BE2C (cell line): Measurements from ENCODE around the gene ZFYVE26.

ENCODE experiments used
- DNase-seq: peaks from one replicate; pipeline ENCODE4 v3.0.0-alpha.2; 2020
- H3K27me3 ChIP-seq: fragments of 250-450 bp; sonication (Bioruptor Pico); 2 replicates; pipeline ENCODE4 v1.5.1; 2020; ENCODE audit warnings: mild to moderate bottlenecking
- H3K36me3 ChIP-seq: fragments of 250-450 bp; sonication (Bioruptor Pico); 2 replicates; pipeline ENCODE4 v1.5.1; 2020; ENCODE audit warnings: mild to moderate bottlenecking
- H3K4me1 ChIP-seq: fragments of 250-450 bp; sonication (Bioruptor Pico); 2 replicates; pipeline ENCODE4 v1.5.1; 2020
- H3K4me3 ChIP-seq: 2 replicates; pipeline ENCODE4 v1.5.1; 2011; ENCODE audit warnings: low read depth, low read length
- H3K9me3 ChIP-seq: fragments of 250-450 bp; sonication (Bioruptor Pico); 2 replicates; pipeline ENCODE4 v1.5.1; 2020
- TF ChIP-seq, protein P1 (sequence below): IDR thresholded peaks from 2 replicates; pipeline ENCODE4 v1.5.1; 2012; ENCODE audit warnings: mild to moderate bottlenecking, low read depth, low read length

Gene ZFYVE26

DNA sequence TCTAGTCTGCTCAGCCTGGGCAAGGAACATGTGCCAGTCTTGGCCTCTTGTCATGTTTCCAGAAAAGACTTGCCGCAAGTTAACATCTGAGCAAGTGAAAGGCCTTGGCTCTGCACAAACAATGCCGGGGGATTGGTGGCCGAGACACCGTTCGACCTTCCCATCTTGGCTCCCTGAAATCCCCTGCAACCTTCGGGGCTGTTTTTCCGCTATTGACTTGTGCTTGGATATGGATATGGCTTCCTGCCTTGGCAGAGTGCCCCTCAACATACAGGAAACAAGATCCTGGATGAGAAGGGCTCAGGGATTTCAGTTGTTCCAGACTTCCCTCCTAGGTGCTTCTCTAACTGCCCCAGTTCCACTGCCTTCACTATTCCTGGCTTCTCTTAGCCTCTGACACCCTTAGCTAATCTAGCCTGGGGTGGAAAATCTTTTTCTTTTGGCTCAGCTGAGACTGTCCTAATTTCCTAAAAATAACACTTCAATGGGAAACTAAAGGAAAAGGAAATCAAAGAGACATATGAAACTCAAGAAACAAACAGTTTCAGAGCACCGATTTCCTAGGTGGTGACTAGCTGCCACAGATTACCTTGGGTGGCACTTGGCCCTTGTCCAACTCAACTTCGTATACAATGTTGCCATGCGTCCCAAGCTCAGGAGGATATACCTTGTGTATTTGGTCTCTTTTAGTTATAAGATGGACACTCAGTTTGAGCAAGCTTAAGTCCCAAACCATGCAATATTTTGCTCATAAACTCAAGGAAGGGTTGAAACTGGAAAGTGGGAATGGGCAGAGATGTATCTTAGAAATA, 80.8 kb downstream of the ZFYVE26 start:
- DNase-seq: no peak
- Histone ChIP-seq H3K4me1 (no peaks in the 10 kb centered on the region), H3K27me3 (no peaks in the 10 kb centered on the region), H3K9me3 (no peaks in the 10 kb centered on the region), H3K36me3 (no peaks in the 10 kb centered on the region), H3K4me3 (no peak overlapping the region)
- TF ChIP-seq, protein P1, sequence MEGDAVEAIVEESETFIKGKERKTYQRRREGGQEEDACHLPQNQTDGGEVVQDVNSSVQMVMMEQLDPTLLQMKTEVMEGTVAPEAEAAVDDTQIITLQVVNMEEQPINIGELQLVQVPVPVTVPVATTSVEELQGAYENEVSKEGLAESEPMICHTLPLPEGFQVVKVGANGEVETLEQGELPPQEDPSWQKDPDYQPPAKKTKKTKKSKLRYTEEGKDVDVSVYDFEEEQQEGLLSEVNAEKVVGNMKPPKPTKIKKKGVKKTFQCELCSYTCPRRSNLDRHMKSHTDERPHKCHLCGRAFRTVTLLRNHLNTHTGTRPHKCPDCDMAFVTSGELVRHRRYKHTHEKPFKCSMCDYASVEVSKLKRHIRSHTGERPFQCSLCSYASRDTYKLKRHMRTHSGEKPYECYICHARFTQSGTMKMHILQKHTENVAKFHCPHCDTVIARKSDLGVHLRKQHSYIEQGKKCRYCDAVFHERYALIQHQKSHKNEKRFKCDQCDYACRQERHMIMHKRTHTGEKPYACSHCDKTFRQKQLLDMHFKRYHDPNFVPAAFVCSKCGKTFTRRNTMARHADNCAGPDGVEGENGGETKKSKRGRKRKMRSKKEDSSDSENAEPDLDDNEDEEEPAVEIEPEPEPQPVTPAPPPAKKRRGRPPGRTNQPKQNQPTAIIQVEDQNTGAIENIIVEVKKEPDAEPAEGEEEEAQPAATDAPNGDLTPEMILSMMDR: no peak

DNA sequence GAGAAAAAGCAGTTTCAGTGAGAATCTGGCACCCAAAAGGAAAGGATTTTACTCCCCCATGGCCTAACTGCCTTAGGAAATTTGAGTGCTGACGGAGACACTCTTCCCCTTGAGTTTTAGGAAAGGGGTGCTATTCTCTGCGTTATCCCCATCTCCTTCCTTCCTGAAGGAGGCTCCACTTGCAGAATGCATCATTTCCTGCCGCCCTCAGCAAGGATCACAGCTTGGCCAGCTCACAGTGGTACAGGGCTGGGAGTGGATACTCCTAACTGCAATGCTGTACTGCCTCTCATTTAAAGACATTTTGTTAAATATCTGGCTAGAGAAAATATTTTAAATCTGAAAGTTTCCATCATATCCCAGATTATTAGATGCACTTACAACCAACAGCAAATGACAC, 81.7 kb downstream of the ZFYVE26 start:
- Histone ChIP-seq H3K9me3 (no peaks in the 10 kb centered on the region), H3K27me3 (no peaks in the 10 kb centered on the region), H3K36me3 (no peaks in the 10 kb centered on the region), H3K4me1 (no peaks in the 10 kb centered on the region), H3K4me3 (no peak overlapping the region)
- TF ChIP-seq, protein P1: no peak
- no peak for DNase-seq

DNA sequence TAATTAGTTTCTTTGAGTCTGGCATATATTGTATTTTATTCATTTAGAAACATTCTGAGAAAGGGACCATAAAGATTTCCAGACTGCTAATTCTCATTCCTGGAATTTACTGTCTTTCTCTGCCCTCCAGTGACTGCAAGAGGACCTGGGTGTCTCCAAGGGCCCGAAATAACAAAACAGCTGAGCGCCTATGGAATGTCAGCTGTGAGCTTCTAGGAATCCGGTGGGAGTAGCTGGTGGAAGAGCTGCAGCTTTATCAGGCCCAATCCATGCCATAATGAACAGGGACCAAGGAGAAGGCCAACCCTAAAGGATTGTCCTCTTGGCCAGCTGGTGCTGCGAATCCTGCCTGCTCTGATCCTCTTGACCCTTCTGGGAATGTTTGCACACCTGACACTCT, 82.8 kb downstream of the ZFYVE26 start:
- Histone ChIP-seq H3K4me3 (no peak overlapping the region), H3K27me3 (no peaks in the 10 kb centered on the region), H3K9me3 (no peaks in the 10 kb centered on the region), H3K4me1 (no peaks in the 10 kb centered on the region), H3K36me3 (no peaks in the 10 kb centered on the region)
- TF ChIP-seq, protein P1: no peak
- no peak for DNase-seq

DNA sequence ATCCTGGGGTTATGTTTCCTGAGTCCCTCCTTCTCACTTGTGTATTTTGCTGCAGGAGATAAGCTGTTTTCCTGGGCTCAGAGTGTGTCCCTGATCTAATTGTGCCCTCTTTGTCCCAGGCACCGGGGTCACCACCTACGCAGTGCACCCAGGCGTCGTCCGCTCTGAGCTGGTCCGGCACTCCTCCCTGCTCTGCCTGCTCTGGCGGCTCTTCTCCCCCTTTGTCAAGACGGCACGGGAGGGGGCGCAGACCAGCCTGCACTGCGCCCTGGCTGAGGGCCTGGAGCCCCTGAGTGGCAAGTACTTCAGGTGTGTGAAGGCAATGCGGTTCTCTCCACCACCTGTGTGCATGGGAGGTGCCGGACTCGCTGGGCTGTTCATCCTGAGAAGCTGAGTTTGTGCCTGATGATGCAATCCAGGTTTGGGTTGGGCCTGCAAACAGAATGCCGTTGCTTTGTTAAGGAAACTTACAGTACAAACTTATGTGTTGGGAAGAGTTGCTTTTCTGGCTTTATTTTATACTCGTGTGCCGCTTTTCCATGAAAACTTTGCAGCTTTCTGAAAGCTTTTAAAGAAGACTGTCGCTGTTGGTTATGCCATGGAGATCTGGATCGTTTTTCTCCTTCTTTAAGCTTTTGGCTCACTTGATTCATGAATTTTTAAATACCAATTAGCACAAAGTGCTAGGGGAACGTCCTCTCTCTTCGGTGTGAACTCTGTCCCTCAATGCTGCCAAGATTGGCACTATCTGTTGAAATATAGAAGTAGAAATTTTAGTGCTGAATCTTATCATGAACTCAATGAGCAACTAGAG, 87.1 kb downstream of the ZFYVE26 start:
- TF ChIP-seq, protein P1: no peak
- no peak overlapping the region for H3K4me3 ChIP-seq

DNA sequence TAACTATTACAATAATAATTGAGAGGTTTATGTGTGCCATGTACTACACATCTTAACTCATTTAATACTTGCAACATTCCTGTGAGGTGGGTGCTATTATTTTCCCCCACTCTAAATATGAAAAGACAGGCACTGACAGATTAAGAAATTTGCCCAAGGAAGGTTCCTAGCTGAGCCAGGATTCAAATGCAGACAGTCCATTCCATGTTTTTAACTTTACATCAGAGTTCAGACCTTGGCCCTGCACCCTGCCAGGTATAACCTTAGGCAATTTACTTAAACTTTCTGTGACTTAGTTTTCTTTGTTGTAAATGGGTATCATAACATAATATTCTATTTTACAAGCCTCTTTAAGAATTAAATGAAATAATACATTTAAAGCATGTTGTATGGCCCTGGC, 88.1 kb downstream of the ZFYVE26 start:
- Histone ChIP-seq H3K36me3 (no peaks in the 10 kb centered on the region), H3K9me3 (no peaks in the 10 kb centered on the region), H3K4me1 (no peaks in the 10 kb centered on the region), H3K27me3 (no peaks in the 10 kb centered on the region), H3K4me3 (no peak overlapping the region)
- no peak for DNase-seq
- TF ChIP-seq, protein P1: no peak

More for the DNA sequence above, 87.1 kb downstream of the ZFYVE26 start:
- Histone ChIP-seq H3K27me3 (no peaks in the 10 kb centered on the region), H3K4me1 (no peaks in the 10 kb centered on the region), H3K36me3 (no peaks in the 10 kb centered on the region), H3K9me3 (no peaks in the 10 kb centered on the region)
- DNase-seq: no peak

DNA sequence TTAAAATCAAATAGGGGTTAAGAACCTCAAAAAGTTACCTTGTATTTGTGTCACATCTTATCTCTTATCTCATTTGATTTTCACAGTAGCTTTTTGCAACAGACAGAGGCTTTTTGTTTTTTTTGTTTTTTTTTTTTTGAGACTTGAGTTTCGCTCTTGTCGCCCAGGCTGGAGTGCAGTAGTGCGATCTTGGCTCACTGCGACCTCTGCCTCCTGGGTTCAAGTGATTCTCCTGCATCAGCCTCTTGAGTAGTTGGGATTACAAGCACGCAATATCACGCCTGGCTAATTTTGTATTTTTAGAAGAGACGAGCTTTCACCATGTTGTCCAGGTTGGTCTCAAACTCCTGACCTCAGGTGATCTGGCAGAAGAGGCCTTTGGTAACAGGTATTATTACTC, 89.0 kb downstream of the ZFYVE26 start:
- Histone ChIP-seq H3K9me3 (no peaks in the 10 kb centered on the region), H3K36me3 (no peaks in the 10 kb centered on the region), H3K27me3 (no peaks in the 10 kb centered on the region), H3K4me3 (no peak overlapping the region), H3K4me1 (no peaks in the 10 kb centered on the region)
- TF ChIP-seq, protein P1: no peak
- no peak for DNase-seq
